Stimulated activated CD8-positive, alpha-beta memory T cell treated with anti-CD3 and anti-CD28 coated beads, Interleukin-7, amount 100 ng/mL, for 24 hours (primary cell): ENCODE measurements around the gene DNAJC4.
A peak's percentile ranks its signal among the peaks of the same experiment; 100 is the strongest.

ENCODE experiments used
- DNase-seq: peaks from one replicate; pipeline ENCODE4 v3.0.0-alpha.2; 2020; ENCODE audit warnings: low read depth

DNAJC4 gene, protein sequence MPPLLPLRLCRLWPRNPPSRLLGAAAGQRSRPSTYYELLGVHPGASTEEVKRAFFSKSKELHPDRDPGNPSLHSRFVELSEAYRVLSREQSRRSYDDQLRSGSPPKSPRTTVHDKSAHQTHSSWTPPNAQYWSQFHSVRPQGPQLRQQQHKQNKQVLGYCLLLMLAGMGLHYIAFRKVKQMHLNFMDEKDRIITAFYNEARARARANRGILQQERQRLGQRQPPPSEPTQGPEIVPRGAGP

DNA sequence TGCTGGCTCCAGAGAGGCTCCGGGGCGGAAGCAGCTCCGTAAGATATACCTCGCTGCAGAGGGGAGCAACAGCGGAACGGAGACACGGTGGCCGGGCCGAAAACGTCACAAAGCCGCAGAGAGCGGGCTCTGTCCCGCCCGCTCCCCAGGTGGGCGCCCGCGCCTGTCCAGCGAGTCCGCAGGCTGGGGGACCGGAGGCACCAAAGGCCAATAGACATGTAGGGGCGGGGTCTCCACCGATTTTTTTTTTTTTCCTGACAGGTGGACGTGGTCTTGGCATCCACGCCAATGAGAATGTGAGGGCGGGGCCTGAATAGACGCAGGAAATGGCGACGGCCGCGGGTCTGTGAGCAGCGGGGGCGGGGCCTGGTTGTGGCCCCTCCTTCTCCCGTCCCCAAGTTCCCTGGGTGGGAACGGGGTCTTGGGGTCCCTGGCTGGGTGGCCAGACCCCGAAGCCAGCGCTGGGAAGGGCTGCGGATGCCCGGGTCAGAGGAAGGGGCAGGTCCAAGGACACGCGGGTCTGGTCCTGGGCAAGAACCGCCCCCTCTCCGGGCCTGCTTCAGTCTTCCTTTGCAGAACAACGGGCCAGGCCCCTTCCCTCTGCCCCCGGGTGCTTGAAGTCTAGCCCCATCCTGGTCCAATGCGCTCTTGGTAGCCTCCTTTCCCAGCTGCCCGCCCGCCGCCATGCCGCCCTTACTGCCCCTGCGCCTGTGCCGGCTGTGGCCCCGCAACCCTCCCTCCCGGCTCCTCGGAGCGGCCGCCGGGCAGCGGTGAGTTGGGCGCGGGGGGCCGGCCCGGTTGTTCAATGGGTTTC, at the start of gene DNAJC4:
DNAJC4 (plus strand) TSS at position 378 of the 814 bp plus-strand sequence; CDS start at position 685, 307 bp downstream.
- DNase-seq = peak; percentile 81

DNA sequence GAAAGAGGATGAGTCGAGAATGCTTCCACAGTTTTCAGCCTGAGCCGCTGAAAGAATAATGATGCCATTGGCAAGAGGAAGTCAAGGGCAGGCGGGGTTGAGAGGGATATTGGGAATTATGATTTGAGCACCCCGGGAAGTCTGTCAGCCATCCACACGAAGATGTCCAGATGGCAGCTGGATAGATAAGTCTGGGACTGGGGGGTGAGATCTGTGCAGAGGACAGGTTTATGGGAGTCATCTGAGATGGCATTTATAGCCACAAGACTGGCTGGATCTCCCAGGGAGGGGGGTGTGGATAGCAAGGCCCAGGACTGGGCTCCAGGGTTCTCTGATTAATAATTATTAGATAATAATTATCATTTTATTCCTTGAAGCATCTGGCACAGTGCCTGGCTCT, 49.5 kb upstream of the DNAJC4 start:
- DNase-seq = no peak

DNA sequence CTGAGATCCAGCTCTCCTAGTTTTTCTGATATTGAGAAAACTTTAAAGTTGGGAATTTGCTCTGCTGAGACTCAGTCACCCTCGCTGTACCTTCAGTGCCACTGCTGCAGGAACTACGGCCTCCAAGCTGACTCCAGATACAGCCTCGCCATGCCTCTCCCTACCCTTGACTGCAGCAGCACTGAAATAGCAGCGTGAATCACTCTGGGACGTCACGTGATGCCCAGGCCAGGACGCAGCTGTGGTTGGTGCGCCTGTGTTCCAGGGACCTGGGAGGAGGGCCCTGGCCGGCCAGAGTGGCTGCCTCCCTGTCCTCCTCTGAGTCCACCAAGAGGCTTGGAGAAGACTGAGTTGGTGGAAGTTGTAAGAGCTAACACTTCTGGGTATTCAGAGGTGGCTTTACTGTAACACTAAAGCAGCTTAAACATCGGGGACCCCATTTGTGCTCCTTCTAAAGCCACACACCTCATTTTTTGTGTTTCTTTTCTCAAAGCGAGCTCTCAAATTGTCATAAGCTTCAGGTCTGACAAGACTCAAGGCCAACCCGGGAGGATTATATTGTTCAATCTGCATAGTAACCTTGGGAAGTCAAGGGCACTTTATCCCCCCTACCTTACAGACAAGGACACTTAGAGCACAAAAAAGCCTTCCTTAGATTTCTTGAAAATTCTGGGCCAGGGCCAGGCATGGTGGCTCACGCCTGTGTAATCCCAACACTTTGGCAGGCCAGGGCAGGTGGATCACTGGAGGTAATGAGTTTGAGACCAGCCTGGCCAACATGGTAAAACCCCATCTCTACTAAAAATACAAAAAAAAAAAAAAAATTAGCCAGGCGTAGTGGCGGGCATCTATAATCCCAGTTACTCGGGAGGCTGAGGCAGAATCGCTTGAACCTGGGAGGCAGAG, 48.6 kb upstream of the DNAJC4 start:
- no peak for DNase-seq

DNA sequence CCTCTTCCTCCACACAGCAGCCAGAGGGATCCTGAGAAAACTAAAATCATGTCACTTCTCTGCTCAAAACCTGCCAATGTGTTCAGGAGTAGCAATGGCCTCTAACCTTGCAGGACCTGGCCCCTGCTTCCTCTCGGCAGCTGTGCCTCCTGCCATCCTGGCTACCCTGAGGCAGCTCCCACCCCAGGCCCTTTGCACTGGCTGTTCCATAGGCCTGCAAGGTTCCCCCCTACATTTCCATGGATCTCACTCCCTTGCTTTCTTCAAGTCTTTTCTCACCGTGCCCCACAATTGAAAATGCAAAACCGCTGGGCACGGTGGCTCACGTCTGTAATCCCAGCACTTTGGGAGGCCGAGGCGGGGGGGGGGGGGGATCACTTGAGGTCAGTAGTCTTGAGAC, 46.5 kb upstream of the DNAJC4 start:
- no peak for DNase-seq

DNA sequence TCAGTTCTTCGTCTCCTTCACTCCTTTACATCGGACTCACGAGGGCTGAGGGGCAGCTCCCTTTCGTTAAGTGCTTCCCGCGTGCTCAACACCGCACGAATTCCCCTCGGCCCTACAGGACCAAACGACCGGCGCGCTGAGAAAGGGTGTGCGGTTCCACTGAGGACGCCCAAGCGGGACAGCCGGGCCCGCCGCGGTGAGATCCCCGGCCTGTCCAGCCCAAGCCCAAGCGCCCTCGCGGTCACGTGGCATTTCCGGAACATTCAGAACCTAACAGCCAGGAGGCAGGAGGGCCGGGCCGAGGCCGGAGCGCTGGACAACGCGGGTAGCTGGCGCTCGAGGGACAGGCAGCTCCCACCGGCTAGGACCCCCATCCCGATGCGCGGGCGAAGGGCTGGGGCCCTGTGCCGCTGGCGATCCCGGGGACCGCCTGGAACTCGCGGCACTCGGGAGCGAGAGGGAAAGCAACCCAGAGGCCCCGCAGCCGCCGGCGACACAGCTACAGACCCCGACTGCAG, 45.1 kb upstream of the DNAJC4 start:
- DNase-seq = no peak

DNA sequence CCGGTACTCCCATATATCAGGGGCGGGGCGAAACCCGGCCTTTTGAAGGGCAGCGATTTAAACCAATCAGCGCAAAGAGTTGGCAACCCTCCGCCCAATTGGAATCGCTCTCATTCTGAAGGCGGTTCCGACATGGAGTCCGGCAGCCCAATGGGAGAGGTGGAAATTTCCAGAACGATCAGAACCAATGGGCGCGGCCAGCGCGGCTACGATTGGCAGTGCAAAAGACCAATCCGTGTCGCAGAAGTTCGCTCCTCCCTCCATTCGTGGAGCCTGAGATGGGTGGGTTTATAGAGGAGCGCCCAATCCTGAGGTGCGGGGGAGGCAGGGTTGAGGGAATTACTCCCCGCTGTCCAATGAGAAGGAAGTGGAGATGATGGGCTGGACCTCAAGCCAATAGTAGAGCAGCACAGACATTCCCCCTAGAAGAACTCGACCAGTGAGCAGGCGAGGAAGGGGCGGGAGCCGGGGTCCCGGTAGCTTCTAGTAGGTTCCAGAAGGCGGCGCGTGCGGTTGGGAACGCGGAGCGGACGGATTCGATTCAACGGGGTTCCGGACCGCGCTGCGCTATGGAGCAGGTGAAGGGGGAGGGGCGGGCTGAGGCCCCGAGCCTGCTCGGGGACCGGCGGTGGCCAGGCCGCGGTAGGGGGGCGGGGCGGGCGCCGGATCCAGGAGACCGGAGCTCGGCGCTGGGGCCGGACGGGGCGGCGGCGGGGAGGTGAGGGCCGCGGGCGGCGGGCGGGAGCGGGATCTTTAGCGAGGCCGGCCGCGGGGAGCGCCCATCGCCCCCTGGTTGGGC, 44.5 kb upstream of the DNAJC4 start, which contains the start of gene STIP1:
STIP1 (plus strand) TSS at position 479 of the 799 bp plus-strand sequence; CDS start at position 570, 91 bp downstream.
- peak; percentile 98 for DNase-seq

DNA sequence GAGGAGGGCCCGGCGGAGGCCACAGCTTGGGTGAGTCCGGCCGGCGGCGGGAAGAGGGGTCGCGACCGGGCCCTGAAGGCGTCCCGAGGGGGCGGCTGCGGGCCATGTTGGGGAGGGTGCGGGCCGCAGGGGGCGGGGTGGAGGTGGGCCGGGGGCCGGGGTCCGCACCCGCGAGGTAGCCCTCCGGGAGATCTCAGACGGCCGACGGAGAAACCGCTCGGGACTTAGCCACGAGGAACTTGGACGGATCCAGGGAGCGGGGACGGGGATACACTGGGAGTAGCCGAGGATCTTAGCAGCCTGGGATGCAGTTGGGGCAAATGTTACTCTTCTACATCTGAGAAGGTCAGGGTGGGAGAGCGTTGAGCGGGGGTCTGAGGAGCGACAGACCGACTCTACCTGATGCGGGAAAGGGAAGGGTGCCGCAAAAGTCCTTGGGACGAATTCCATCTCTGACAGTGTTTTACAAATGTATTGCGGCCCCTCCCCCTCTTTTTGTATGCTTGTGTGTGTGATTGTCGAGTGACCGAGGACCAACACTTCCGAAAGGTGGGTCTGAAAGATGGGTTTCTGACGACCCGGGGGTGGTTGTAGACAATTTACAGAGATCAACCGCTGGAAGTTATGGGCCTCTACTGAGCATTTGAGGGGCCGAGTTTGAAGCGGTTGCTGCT, 43.7 kb upstream of the DNAJC4 start:
- no peak for DNase-seq

DNA sequence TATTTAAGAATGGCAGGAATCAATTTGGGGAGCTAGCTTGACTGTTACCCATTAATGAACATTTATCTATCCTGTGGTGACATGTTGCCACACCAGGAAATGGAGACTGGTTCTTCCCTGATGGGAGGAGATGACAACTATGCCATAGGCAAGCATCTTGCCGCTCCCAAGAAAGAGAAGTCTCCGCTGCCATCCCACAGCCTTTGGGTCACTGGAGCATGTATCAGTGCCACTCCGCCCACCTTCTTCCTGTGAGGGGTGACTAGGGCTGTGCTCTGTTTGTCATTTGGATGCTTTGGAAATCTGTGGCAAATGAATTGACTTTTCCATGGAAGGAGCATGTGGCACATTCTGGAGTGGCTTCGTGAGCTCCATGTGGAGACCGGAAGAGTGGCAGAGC, 37.9 kb upstream of the DNAJC4 start:
- no peak for DNase-seq

DNA sequence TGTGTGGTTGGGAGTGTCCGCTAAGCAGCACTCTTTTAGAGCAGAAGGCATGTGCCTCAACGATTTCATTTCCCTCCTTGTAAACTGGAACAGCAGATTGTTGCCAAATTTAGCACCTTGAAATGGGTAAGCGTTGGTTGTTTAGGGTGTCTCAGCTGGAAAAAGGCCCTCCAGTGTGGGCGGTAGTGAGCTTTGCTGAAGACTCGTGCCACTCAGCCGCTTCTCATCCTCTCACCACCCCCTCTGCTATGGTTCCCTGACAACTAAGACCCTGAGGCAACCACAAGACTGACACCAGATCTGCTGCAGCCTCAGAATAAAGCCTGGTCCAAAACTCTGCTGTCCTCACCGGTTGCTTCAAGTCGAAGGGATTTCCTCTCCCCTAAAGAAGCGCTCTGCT, 33.7 kb upstream of the DNAJC4 start:
- no peak for DNase-seq

DNA sequence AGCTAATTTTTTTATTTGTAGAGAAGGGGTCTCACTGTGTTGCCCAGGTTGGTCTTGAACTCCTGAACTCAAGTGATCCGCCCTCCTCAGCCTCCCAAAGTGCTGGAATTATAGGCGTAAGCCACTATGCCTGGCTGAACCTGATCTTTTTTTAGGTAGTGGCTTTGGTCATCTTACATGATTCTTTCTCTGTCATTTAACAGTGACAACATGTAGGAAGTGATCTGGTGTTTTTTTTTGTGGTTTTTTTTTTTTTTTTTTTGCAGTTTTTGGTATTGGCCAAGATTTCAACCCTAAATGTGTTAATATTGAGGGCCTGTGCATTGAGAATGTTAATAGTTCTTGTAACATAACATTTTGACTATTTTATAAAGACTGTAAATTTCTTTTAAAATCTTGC, 31.8 kb upstream of the DNAJC4 start:
- no peak for DNase-seq

DNA sequence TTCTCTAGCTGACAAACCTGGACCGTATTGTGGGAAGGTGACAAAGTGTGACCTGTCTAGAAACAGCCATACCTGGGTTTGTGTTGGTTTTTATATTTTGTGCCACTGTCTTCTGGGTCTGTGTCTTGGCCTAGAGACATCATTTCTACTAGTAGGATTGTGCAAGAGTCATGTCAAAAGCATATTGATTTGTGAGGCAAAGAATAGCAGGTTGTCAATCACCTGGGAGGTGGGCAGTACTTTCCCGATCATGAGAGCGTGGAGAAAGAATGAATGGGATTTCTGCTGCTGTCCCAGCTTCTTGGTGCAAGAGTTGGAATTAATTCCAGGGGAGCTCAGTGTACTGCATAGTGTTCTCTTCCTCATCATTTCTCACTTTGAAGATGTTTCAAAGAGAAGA, 28.8 kb upstream of the DNAJC4 start:
- no peak for DNase-seq

DNA sequence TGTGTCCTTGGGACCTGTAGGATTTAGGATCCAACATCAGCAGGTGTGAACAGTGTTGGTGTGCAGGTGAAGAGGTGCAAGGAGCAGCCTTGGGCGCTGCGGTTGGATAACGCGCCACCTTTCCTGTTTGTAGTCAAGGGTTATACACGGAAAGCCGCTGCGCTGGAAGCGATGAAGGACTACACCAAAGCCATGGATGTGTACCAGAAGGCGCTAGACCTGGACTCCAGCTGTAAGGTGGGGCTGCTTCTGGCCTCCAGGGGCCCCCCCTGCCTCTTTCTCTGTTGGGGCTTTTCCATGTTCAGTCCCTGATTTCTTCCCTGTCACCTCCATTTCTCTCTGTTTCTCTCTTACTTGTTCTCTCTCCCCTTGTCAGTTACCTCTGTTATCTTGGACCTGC, 27.4 kb upstream of the DNAJC4 start:
- no peak for DNase-seq

DNA sequence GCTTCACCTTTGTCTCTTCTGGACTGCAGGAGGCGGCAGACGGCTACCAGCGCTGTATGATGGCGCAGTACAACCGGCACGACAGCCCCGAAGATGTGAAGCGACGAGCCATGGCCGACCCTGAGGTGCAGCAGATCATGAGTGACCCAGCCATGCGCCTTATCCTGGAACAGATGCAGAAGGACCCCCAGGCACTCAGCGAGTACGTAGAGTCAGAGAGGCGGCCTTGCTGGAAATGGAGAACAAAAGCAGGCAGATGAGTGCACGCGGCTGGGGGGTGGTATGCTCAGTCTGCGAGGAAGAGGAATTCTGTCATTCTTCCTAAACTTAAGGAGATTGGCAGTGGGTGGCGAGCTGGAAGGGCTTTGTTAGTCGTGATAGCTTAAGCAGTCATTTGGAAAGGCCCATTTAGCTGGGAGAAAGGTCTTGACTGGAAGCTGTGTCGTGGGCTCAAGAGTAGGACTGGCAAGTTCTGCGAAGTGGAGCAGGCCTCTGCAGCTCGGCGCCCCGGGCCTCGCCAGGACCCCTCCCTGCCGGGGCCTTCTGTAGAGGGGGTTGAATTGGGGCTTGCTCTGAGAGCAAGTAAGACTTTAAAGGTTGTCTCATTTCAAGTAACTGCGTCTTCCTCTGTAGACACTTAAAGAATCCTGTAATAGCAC, 26.8 kb upstream of the DNAJC4 start:
- DNase-seq = no peak

DNA sequence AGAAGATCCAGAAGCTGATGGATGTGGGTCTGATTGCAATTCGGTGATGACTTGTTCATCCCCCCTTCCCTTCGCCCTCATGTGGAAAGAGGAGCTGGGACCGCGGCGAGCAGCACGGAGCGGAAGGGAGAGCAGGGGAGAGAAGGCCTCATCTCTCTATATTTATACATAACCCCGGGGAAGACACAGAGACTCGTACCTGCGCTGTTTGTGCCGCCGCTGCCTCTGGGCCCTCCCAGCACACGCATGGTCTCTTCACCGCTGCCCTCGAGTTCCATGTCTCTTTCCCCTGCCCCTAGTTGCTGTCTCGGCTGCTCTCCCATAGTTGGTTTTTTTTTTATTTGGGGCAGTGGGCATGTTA, 26.3 kb upstream of the DNAJC4 start:
- DNase-seq = no peak

DNA sequence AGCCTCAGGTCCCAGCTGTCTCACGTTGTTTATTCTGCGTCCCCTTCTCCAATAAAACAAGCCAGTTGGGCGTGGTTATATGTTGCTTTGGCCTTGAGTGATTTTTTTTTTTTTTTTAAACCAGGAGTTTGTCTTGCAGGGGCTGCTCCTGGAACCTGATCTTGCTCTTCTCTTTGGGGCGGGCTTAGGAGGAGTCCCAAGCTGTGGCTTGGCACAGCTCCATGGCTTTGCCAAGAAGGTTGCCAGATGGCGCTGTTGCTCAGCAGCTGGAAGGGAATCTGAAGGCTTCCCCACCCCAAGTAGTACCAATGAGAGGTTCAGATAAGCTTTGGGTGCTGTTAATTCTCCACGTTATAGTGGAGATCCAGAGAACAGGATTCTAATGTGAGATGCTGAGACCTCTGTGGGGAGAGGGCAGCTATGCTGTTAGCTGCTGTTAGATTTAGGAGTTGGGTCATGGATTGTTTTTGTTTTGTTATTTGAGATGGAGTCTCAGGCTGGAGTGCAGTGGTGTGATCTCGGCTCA, 25.8 kb upstream of the DNAJC4 start:
- DNase-seq = no peak

DNA sequence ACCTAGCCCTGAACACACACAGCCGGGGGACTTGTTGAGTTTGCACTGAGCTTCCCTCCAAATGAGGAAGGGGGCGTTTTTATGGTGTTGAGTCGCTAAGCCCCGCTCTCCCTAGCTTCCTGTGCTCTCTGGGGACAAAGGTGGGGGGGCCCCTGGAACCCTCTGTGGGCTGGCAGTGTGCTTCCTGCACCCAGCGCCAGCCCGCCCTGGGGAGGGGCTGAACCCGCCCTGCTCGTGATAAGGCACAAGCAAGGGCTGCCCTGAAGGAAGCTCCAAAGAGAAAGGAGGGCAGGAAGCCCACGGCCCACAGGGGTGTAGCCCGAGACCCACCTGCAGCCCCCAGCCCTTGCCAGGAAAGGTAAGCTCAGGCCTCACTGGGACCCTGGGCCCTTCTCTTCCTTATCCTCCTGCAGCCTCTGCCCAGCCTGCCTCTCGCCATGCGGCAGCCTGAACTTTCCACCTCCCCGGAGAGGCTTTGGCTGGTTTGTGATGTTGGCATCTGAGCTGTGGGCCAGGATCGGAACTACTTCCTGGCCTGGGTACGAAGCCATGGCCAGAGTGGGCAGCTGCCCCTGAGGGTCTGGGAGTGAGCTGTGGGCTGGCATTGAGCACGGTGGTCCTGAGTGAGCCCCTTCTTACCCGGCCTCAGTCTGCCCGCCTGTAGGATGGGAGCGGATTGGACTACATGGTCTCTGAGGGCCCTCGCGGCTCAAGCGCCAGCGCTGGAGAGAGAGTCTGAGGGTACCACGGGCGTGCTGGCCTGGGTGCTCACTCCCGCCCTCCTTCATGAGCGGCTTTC, 23.7 kb upstream of the DNAJC4 start, which contains the start of gene FERMT3:
FERMT3 (plus strand) TSS at position 265 of the 799 bp plus-strand sequence. CDS start 644 bp downstream, outside the sequence.
- DNase-seq = no peak

DNA sequence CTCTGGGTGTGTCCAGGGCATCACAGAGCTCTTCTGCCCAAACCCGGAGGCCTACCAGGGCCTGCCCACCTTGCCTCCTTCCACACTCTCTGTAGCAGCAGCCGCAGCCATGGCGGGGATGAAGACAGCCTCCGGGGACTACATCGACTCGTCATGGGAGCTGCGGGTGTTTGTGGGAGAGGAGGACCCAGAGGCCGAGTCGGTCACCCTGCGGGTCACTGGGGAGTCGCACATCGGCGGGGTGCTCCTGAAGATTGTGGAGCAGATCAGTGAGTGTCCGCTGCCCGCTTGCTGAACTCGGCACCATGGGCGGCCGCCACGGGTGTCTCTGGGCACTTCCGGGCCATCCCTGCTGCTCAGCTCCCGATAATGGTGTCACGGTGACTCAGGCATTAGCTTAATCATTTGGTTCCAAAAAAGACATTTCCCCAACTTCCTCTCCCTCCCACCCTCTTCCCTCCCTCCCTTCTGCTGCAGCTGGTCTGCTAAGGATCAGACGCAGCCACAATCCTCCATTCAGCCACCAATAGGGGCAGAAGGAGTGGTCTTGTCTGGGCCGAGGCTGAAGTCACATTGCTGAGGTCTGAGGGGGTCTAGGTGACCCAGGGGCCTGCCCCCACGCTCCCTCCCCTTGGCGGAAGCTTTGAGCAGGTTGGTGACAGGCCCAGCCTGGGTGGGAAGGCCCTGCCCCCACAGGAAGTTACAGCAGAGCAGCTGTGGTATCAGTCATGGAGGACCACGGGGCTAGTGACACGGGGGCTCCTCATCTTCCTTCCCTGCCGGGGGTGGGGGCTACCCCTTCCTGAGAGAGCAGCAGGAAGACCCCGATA, 22.9 kb upstream of the DNAJC4 start:
- peak; percentile 80 for DNase-seq
